Measurements from ENCODE around the gene THAP2.
"Not testable (repeated sequence)": the region's sequence is repeated elsewhere in the genome, so short reads cannot be mapped to it uniquely, and the experiment has no call there.

Gene THAP2

DNA sequence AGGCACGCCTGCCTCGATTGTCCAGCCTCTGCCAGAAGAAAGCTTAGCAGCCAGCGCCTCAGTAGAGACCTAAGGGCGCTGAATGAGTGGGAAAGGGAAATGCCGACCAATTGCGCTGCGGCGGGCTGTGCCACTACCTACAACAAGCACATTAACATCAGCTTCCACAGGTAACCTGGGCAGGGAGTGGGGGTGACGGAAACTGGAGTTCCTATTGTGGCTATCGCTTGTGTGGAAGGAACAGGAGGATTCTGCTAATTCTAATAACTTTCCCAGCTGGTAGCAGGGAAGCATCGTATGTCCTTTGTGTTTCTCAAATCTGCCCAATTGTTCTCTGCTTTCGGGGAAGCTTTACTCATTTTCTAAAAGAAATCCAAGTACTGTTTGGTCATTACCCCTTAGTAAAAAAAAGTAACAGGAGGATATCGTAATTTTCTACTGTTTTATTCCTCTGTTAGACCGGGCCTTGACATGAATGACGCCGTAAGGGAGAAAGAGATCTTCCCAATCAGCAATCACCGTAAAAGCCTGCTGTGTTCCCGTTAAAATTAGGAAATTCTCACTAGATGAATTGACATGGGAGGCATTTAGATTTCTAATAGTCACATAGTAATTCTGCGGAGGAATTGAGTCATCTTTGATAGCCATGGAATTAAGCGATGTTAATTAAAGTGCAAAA is 449 bp downstream of the THAP2 start:
- no peak for DNase-seq

DNA sequence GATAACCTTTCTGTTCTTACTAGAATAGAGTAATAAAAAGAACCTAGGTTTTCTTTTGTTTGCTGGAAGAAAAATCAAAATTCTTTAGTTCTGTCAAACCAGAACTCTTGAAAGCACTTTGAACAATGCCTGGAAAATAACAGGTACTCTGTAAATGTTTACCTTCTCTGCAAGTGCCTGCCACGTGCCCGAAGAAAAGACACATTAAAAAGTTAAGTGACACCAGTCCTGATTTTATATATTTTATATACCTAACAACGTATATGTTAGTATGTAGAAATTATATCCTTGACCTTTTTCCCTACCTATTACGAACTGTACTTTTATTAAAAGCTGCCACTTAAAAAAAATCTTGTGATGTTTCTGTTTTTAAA is 976 bp downstream of the THAP2 start:
- DNase-seq: no peak

DNA sequence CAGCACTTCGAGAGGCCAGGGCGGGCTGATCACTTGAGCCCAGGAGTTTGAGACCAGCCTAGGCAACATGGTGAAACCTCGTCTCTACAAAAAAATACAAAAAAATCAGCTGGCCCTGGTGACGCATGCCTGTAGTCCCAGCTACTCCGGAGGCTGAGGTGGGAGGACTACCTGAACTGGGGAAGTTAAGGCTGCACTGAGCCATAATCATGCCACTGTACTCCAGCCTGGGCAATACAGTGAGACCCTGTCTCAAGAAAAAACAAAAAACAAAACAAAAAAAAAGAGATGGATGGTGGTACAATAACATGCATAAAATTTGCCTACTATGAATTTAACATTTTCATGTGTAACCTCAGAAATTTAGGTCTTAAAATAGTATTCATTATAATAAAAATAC is 2.2 kb downstream of the THAP2 start:
- DNase-seq: no peak

DNA sequence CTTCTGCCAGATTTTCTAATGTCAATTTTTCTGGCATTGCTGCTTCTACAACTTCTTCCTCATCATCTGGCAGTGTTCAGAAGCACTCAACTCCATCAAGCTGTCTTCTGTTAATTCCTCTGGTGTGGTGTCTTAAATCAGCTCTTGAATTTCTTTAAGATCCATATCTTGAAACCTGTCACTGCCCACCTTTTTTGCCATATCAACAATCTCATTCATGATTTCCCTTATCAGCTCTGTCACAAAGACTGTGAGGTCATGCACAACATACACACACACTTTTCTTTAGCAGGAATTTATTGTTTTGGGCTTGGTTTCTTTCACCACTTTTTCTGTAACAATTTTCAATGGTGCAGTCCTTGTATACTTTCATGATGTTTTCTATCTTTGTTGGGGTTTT is 7.2 kb downstream of the THAP2 start:
- no peak for DNase-seq

DNA sequence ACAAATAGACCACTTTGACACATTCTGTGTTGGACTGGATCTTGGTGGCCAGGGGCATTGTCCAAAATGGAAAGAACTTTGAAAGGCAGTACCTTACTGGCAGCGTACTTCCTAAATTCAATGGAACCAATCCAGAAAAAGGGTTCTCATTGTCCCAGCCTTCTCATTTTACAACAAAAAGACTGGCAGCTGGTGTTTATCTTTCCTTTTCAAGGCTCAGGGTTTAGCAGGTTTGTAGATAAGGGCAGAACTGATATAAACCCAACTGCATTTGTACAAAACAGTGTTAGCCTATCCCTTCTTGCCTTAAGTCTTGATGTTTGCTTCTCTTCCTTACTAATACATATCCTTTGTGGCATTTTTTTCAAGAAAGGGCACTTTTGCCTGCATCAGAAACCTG is 7.7 kb downstream of the THAP2 start:
- no peak for DNase-seq

DNA sequence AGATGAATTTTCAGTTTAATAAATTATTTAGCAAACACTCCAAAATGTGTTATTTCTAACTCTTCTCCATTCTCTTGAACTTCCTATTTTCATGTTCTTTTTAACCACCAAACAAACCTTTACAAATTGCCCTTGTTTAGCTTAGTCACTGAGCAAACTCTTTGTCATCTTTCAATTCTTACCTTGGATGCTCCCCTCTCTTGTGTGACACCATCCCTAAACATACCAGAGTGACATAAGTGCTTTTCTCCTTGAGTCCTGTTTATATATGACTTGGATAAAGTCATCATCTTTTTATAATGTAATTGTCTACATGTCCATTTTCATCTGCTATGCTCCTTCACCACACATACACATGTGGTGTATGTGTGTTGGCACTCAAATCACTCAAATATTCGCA is 18.4 kb downstream of the THAP2 start:
- no peak for DNase-seq

DNA sequence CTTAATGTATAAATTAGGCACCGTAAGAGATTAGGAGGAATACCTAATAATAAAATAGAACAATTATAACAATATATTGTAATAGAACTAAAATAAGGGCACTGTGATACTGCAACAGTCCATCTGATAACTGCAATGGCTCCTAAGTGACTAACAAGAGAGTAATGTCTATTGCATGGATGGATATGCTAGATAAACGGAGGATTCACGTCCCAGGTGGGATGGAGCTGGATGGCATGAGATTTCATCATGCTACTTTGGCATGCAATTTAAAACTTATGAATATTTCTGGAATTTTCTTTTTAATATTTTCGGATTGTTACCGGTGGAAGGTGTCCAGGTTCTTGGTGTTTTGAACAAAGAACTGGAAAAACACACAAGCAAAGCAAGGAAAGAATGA is 19.5 kb downstream of the THAP2 start:
- no peak for DNase-seq

DNA sequence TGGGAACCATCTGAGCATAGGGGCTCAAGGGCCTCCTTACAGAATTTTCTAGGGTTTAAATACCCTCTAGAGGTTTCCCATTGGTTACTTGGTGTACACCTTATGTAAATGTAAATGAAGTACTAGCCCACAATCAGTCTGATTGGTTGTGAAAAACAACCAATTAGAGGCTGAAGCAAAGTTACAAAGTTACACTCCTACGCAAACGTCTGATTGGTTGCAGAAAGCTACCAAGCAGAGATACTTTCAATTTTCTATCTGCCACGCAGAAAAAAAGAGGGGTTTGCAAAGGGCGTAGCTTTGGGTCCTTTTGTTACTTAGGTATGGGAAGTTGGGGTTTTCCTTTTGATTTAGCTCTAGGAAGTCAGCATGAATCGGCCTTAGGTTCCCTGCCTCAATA is 20.0 kb downstream of the THAP2 start:
- no peak for DNase-seq

DNA sequence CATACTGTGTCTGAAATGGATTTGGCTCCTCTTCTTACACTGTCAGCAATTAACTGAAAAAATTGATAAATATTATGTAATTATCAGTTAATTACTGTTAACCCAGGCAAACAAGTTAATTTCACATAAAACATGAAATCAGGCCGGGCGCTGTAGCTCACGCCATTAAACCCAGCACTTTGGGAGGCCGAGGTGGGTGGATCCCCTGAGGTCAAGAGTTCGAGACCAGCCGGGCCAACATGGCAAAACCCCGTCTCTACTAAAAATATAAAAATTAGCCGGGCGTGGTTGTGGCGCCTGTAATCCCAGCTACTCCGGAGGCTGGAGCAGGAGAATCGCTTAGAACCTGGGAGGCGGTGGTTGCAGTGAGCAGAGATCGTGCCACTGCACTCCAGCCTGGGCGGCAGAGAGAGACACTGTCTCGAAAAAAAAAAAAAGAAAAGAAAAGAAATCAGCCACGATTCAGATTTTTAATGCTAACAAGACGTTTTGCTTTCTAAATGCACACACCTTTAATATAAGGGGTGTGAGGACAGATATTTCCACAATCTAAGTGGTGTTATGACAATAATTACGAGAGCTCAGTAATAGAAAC is 21.3 kb downstream of the THAP2 start:
- DNase-seq: no peak

DNA sequence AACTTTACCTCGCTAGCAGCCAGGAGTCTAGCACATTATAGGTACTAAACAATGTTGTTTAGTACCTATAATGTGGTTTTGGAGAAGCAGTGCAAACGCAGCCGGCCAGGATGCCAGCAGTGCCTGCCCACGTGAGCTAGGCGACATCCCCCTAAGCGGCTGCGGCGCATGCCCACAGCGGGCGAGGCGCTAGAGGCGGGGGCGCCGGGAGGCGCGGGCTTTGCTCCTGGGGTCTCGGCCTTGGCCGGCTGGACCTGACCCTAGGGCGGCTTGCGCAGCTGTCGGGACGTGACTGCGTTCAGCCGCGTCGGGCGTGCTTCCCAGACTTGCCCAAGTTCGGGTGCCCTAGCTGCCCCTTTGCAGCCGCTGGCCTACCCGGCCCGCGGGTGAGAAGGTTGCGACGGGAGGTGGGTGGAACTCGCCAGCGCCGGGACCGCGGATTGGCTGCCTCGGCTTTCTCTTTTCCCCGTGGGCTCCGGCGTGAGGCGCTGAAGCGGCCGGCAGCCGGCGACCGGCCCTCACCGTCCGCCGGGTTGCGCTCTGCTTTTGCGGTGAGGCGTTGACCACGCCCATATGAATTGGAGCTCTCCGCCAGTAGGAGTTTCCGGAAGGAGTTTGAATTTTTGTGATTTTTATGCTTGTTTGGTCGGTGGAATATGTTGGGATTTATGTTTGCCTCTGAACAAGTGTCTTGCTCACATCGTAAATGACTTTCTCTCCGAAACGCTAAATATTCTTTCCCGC is 22.0 kb downstream of the THAP2 start, which contains the start of gene TMEM19:
TSS of gene TMEM19 (plus strand) at position 169 of the 744 bp plus-strand sequence. CDS start 599 bp downstream, outside the sequence.
- peak; percentile 68 to 71 for DNase-seq

DNA sequence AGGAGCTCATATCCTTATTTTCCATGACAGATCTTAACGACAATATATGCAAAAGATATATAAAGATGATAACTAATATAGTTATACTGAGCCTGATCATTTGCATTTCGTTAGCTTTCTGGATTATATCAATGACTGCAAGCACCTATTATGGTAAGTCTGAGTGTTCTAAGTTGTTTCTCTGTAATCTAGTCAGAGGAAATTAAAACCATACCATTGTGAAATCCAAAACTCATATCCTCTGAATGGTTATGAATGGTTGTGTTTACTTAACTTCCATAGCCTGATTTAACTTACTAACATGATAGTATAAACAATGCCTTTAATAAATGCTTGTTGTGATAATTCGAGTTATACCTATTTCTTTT is 22.5 kb downstream of the THAP2 start:
- DNase-seq: no peak

DNA sequence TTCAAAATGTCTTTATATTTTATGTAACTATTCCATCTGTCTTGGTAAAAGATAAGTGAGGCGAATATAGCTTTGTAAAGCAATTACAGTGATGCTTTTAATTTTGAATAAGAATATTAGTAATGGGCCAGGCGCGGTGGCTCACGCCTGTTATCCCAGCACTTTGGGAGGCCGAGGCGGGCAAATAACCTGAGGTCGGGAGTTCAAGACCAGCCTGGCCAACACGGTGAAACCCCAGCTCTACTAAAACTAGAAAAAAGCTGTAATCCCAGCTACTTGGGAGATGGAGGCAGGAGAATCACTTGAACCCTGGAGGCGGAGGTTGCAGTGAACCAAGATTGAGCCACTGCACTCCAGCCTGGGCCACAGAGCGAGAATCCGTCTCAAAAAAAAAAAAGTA is 23.1 kb downstream of the THAP2 start:
- DNase-seq: not testable (repeated sequence)

DNA sequence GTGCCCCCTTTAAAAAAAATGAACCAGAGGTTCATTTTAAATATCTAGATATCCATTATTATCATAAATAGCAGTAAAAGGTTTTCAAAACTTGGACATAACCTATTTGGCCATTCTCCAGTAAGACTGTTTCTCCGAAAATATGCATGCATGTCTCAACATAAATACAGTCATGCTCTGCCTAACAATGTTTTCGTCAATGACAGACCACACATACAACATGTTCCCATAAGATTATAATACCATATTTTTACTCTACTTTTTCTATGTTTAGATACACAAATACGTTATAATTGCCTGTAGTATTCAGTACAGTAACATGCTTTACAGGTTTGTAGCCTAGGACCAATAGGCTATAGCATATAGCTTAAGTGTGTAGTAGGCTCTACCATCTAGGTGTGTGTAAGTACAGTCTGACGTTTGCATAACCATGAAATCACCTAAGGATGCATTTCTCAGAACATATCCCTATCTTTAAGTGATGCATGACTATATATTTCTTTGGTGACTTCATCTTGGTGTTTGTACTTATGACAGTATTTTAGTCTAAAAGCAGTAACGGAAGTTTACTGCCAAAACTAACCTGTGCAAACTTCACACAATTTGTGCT is 25.0 kb downstream of the THAP2 start:
- DNase-seq: no peak

DNA sequence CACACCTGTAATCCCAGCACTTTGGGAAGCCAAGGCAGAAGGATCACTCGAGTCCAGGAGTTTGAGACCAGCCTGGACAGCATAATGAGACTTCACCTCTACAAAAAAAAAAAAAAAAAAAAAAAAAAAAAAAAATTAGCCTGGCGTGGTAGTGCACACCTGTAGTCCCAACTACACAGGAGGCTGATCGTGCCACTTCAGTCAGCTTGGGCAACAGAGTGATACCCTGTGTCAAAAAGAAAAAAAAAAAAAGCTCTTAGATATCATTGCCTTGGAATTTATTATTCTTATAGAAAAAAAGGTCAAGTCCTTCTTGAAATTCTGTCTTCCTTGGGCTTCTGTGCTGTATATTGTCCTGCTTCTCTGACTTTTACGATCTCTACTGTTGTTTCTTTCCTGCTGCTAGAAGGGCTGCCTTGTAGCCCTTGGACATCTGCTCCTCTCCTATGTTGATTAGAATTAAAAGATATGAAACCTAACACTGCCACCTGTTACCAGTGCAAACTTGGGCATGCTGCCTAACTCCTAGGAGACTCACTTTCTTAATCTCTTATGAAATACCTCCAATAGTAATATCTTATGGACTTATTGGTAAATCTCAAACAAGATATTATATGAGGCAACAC is 27.5 kb downstream of the THAP2 start:
- no peak for DNase-seq

DNA sequence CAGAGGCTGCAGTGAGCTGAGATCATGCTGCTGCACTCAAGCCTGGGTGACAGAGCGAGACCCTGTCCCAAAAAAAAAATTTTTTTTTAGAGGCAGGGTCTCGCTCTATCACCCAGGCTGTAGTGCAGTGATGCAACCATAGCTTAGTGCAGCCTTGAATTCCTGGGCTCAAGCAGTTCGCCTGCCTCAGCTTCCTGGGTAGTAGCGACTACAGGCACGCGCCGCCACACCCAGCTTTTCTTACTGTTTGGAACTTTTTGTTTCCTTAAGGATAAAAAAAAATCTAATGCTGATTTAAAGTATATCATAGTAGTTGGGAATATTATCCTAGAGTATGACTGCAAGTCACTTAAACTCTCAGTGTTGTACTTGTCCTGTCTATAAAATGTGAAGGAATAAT is 29.0 kb downstream of the THAP2 start:
- no peak for DNase-seq

DNA sequence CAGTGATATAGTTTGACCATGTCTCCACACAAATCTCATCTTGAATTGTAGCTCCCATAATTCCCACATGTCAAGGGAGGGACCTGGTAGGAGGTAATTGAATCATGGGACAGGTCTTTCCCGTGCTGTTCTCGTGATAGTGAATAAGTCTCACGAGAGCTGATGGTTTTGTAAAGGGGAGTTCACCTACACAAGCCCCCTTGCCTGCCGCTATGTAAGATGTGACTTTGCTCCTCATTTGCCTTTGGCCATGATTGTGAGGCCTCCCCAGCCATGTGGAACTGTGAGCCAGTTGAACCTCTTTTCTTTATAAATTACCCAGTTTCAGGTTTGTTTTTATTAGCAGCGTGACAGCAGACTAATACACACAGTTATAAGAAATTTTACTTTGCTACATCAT is 29.6 kb downstream of the THAP2 start:
- not testable (repeated sequence) for DNase-seq

DNA sequence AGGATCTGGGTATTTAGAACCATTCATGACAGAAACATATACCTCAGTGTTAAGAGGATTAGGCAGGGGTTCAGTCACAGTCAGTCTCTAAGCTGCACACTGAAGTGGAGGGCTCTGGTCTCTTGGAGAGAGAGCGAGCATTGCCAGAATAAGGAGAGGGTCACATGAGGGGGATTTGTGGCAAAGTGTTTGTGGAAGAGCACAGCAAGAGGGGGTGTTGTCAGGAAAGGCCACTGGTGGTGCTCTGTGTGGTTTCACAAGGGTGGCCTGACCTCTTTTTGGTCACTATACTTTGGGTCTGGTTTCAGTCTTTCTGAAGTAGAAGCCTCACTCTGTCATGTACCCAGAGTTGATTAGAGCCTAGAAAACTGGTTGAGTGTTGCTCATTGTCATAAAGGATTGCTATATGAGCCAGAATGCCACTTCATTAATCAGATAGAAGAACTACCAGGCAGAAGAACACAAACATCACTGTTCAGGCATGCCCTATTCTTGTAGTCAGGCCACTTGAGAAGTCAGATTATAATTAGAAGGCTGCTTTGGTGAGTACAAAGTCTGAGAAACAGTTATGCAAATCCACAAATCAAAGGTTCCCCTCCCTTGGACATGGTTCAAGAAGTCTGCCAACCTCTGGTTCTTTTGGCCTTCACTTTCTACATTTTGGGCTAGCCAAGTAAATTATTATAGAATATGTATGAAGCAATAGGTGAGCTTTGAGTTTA is 30.2 kb downstream of the THAP2 start:
- no peak for DNase-seq

DNA sequence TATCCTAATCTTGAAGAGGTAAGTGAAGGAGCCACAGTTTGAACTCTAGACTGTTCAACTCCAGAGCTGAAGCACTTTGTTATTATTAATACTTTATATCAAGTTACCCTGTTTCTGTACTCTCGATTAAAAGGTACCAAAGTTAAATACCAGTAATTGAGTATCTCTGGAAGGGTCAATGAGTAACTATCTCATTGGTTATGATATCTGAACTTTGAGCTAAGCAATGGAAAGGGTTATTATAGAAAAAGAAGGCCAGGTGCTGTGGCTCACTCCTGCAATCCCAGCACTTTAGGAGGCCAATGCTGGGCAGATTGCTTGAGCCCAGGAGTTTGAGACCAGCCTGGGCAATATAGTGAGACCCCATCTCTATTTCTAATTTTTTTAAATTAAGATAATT is 31.7 kb downstream of the THAP2 start:
- DNase-seq: no peak

DNA sequence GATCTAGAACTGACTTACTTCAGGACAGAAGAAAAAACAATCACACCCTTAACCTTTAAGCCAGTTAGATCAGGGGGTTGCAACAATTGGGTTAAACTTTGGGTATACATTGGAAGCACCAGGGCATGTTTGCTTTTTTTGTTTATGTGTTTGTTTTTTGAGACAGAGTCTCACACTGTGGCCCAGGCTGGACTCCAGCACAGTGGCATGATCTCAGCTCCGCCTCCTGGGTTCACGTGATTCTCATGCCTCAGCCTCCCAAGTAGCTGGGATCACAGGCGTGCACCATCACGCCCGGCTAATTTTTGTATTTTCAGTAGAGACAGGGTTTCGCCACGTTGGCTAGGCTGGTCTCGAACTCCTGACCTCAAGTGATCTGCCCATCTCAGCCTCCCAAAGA is 38.1 kb downstream of the THAP2 start:
- DNase-seq: not testable (repeated sequence)

DNA sequence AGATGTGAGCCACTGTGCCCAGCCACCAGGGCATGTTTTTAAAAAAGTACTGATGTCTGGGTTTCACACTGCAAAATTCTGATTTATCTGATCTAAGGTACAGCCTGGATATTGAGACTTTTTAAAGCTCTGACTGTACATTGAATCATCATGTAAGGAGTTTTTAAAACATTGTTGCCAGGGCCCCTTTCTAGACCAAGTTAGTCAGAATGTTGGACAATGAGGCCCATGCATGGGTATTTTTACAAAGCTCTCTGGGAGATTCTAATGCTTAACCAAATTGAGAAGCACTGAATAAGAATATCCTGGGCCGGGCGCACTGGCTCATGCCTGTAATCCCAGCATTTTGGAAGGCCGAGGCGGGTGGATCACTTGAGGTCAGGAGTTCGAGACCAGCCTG is 38.5 kb downstream of the THAP2 start:
- DNase-seq: no peak

DNA sequence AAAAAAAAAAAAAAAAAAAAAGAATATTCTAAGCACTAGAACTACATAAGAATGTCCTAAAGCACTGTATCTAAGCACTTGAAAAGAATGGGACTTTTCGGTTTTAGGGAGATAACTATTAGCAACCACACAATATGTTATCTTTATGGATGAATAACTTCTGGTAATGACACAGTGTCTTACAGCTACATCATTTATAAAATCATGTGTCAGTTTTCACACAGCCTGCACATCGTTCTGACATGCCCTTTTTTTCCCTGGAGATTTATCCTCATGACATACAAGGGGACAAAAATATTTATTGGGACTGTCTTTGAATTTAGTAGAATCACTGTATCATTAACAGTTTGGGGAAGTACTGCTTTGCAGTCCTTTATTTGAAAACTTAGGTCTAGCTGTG is 39.1 kb downstream of the THAP2 start:
- DNase-seq: no peak

DNA sequence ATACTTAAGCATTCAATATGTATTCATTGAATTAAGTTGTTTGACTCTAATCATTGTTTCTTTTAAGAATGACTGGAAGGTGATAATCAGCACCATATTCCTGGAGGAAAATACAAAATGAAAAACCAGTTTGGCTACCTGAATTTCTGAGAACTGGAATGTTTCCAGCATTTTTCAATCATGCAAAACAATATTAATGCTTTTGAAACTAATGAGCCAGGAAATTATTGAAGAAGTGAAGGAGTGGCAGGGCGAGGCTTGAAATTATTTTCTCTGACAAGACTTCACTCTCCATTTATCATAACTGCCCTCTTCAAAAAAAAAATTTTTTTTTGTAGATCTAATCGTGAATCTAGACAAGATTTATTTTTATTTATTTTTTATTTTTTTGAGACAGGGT is 40.8 kb downstream of the THAP2 start:
- no peak for DNase-seq

DNA sequence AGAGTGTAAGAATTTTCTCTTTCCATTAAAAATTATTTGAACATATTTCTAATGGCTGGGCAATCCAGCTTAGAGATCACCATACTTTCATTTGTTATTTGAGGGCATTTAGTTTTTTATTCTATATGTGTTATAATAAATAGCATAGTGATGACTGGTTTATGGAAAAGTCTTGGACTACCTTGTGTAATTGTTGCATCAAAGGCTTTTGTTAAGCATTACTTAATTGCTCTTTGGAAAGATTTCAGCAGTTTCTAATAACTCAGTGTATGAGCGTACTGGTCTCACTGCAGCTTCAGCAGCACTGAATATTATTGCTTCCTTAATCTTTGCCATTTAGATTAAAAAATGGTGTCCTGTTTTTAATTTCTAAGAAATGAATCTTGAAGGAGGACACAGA is 44.6 kb downstream of the THAP2 start:
- DNase-seq: no peak
